T-helper 2 cell treated with Interferon-gamma antibody and Interleukin-4, amounts not matched to agents 100 ng/mL and 5 ng/mL, for 36 hours (primary cell): ENCODE results near the gene PNMA8C. TPM values are rescaled to one million over a fixed set of nuclear protein-coding genes. Genes with fewer than 3 reads are reported as not detected.

ENCODE experiments used
- total RNA-seq: library from RNA; stranded (reverse); gene quantifications from 2 replicates; pipeline ENCODE4 v1.2.3, GENCODE V29; 2022

Gene PNMA8C
- total RNA-seq, 1 donor from 2014 or later, result not detected

Other genes with a start within 250 kb of the PNMA8C start
- gene IGFL1, start 199.2 kb downstream of the PNMA8C start, total RNA-seq, result not detected in 2 replicates
- not detected in 2 replicates for gene HIF3A, start 131.9 kb downstream of the PNMA8C start, total RNA-seq
- gene PPP5C, start 81.8 kb downstream of the PNMA8C start, total RNA-seq, result 109 and 112 TPM in 2 replicates
- gene CCDC8, start 15.4 kb downstream of the PNMA8C start, total RNA-seq, result not detected in 2 replicates
- not detected in 2 replicates for gene PNMA8A, start 42.6 kb upstream of the PNMA8C start, total RNA-seq
- gene PNMA8B, start 66.9 kb upstream of the PNMA8C start, total RNA-seq, result not detected in 2 replicates
- 523 and 533 TPM in 2 replicates for gene CALM3, start 172.4 kb upstream of the PNMA8C start, total RNA-seq
- 26.9 and 29.1 TPM in 2 replicates for gene PTGIR, start 196.2 kb upstream of the PNMA8C start, total RNA-seq
- gene GNG8, start 207.3 kb upstream of the PNMA8C start, total RNA-seq, result 2.9 and 4.6 TPM in 2 replicates
- 0.34 and 0.55 TPM in 2 replicates for gene DACT3, start 232.2 kb upstream of the PNMA8C start, total RNA-seq